H1 (cell line): Measurements from ENCODE around the gene DMGDH. TPM values are rescaled to one million over a fixed set of nuclear protein-coding genes. Genes with fewer than 3 reads are reported as not detected.

Experiments used
- ATF3 ChIP-seq: IDR thresholded peaks from 2 replicates; pipeline ENCODE4 v1.6.1; 2011; ENCODE audit warnings: low read depth, mild to moderate bottlenecking, low read length; ENCODE audit not compliant: insufficient read depth
- BCL11A ChIP-seq, 2 experiments: IDR thresholded peaks; one replicate each; pipeline ENCODE4 v1.6.1; 2011; ENCODE audit warnings: low read depth in 2 of 2, low read length in 2 of 2, mild to moderate bottlenecking in 2 of 2
- E2F6 ChIP-seq: IDR thresholded peaks from 2 replicates; pipeline ENCODE4 v1.6.1; 2012; ENCODE audit warnings: inconsistent platforms
- HDAC2 ChIP-seq, 2 experiments: fragments of 300-600 bp in 1 of 2; sonication (generic) in 1 of 2; IDR thresholded peaks; 2 replicates each; pipeline ENCODE4 v1.6.1; 2011 to 2012; ENCODE audit warnings: low read depth in 2 of 2, low read length in 2 of 2, mild to moderate bottlenecking in 2 of 2, moderate library complexity in 2 of 2, borderline replicate concordance in 1 of 2, inconsistent platforms in 1 of 2
- PHF8 ChIP-seq: fragments of 200-600 bp; sonication (generic); conservative IDR thresholded peaks from 2 replicates; pipeline ENCODE4 v1.7.1; 2012; ENCODE audit warnings: low read depth, mild to moderate bottlenecking, inconsistent platforms, low read length, moderate library complexity
- POLR2A ChIP-seq, 2 experiments: IDR thresholded peaks; 1 replicate in 1 of 2; 2 replicates in 1 of 2; pipeline ENCODE4 v1.6.1; 2011; ENCODE audit warnings: low read depth in 2 of 2, low read length in 2 of 2, mild to moderate bottlenecking in 2 of 2; ENCODE audit errors: control extremely low read depth in 1 of 2
- RFX5 ChIP-seq: IDR thresholded peaks from 2 replicates; pipeline ENCODE4 v1.6.1; 2011; ENCODE audit warnings: low read depth, low read length, improper control_type of control experiment, borderline replicate concordance
- USF2 ChIP-seq: IDR thresholded peaks from 2 replicates; pipeline ENCODE4 v1.6.1; 2011; ENCODE audit warnings: low read length, improper control_type of control experiment
- polyA plus RNA-seq, 7 experiments: library from polyadenylated mRNA; depleted of rRNA in 3 of 7; stranded (reverse) in 5 of 7; unstranded in 2 of 7; fragments of >200 nt in 5 of 7; fragments of 200-250 nt in 2 of 7; gene quantifications; 1 replicate in 5 of 7; 2 replicates in 1 of 7; 4 replicates in 1 of 7; pipeline versions ENCODE4 v1.2.1 to v1.2.3, GENCODE V29; 2011 to 2013; ENCODE audit warnings: missing spikeins in 2 of 7, mixed read lengths in 2 of 7
- total RNA-seq: library from RNA; stranded (reverse); fragmentation: NEBNext Ultra II Directional; extraction: Animal tissue kit (Norgen Biotek cat#: 25700); gene quantifications from 2 replicates; pipeline ENCODE4 v1.2.1, GENCODE V29; 2021

DMGDH gene
- total and polyA plus RNA-seq, 2 of the 8 experiments (the other 6 are each of a cell fraction or from before 2014, with no cell fraction given) = 0.15 TPM; not detected in 1

GRCh38 chr5:79107020-79107796 is 37.7 kb upstream of the DMGDH start (continued):
- no peak for TF ChIP-seq HDAC2 (IDR thresholded peaks at IDR 0.05; ENCODE audit: borderline replicate concordance in 1 of 2, low read depth in 2 of 2, low read length in 2 of 2)
- no peak for TF ChIP-seq RFX5
- no peak for TF ChIP-seq ATF3
- no peak for TF ChIP-seq POLR2A (IDR thresholded peaks at IDR 0.05; ENCODE audit: control extremely low read depth in 1 of 2, low read depth in 2 of 2, low read length in 2 of 2)
- no peak for TF ChIP-seq E2F6
- TF ChIP-seq PHF8 = no peak
- TF ChIP-seq BCL11A (IDR thresholded peaks at IDR 0.05; ENCODE audit: low read depth in 2 of 2, low read length in 2 of 2) = no peak
- no peak for TF ChIP-seq USF2
